Astrocyte (in vitro differentiated cells and primary cell): ENCODE data around the gene PCLO. TPM values are rescaled to one million over a fixed set of nuclear protein-coding genes. Genes with fewer than 3 reads are reported as not detected.

Source experiments
- DNase-seq: peaks from one replicate; pipeline ENCODE4 v3.0.0-alpha.2; 2010; ENCODE audit warnings: low read depth
- FAIRE-seq: peaks from 2 replicates; lab custom pipeline; 2011; peaks lifted over from hg19 to GRCh38; lab: Jason Lieb, UNC
- H2AFZ ChIP-seq: 2 replicates; pipeline ENCODE4 v1.6.0; 2012; ENCODE audit warnings: low read depth, low read length, inconsistent platforms
- H3K27ac ChIP-seq: 2 replicates; pipeline ENCODE4 v1.5.1; 2011; ENCODE audit warnings: low read depth, low read length, inconsistent platforms
- H3K27me3 ChIP-seq: 2 replicates; pipeline ENCODE4 v1.6.0; 2011; ENCODE audit warnings: low read length, inconsistent platforms; ENCODE audit not compliant: insufficient read depth
- H3K36me3 ChIP-seq: 2 replicates; pipeline ENCODE4 v1.5.1; 2011; ENCODE audit warnings: low read length, inconsistent platforms; ENCODE audit not compliant: insufficient read depth
- H3K4me1 ChIP-seq: 2 replicates; pipeline ENCODE4 v1.5.1; 2011; ENCODE audit warnings: low read length, inconsistent platforms; ENCODE audit not compliant: insufficient read depth
- H3K4me2 ChIP-seq: 2 replicates; pipeline ENCODE4 v1.6.0; 2012; ENCODE audit warnings: low read length, inconsistent platforms
- H3K4me3 ChIP-seq: 2 replicates; pipeline ENCODE4 v1.5.1; 2011; ENCODE audit warnings: low read depth, mild to moderate bottlenecking, low read length, inconsistent platforms; ENCODE audit not compliant: insufficient read depth
- H3K79me2 ChIP-seq: 2 replicates; pipeline ENCODE4 v1.6.0; 2012; ENCODE audit warnings: mild to moderate bottlenecking, low read length, inconsistent platforms; ENCODE audit not compliant: insufficient read depth
- H3K9ac ChIP-seq: 2 replicates; pipeline ENCODE4 v1.6.0; 2012; ENCODE audit warnings: mild to moderate bottlenecking, low read length, inconsistent platforms
- H3K9me3 ChIP-seq: 2 replicates; pipeline ENCODE4 v1.5.1; 2012; ENCODE audit warnings: low read depth, mild to moderate bottlenecking, low read length, inconsistent platforms; ENCODE audit not compliant: insufficient read depth
- H4K20me1 ChIP-seq: 2 replicates; pipeline ENCODE4 v1.6.0; 2012; ENCODE audit warnings: low read length, inconsistent platforms; ENCODE audit not compliant: insufficient read depth
- H3K27ac Mint-ChIP-seq: one replicate; pipeline ENCODE4 v1.8.0; 2021; ENCODE audit warnings: mild to moderate bottlenecking, mixed read lengths; ENCODE audit not compliant: unreplicated experiment
- H3K27me3 Mint-ChIP-seq: one replicate; pipeline ENCODE4 v1.8.0; 2021; ENCODE audit warnings: low read depth, mixed read lengths; ENCODE audit not compliant: unreplicated experiment
- H3K36me3 Mint-ChIP-seq: one replicate; pipeline ENCODE4 v1.8.0; 2021; ENCODE audit warnings: low read depth, mixed read lengths; ENCODE audit not compliant: unreplicated experiment
- H3K4me1 Mint-ChIP-seq: one replicate; pipeline ENCODE4 v1.8.0; 2021; ENCODE audit warnings: low read depth, mixed read lengths; ENCODE audit not compliant: unreplicated experiment
- H3K4me3 Mint-ChIP-seq: one replicate; pipeline ENCODE4 v1.8.0; 2021; ENCODE audit warnings: mild to moderate bottlenecking, moderate library complexity, mixed read lengths; ENCODE audit not compliant: unreplicated experiment
- H3K9me3 Mint-ChIP-seq: one replicate; pipeline ENCODE4 v1.8.0; 2021; ENCODE audit warnings: mild to moderate bottlenecking, mixed read lengths; ENCODE audit not compliant: unreplicated experiment
- EZH2 ChIP-seq: IDR thresholded peaks from 2 replicates; pipeline ENCODE4 v1.6.1; 2012; ENCODE audit warnings: mild to moderate bottlenecking, low read length, inconsistent platforms; ENCODE audit not compliant: insufficient read depth
- total RNA-seq: library from RNA; stranded (reverse); gene quantifications from 2 replicates; pipeline ENCODE4 v1.2.1, GENCODE V29; 2021
- TF ChIP-seq, protein P1 (sequence below): IDR thresholded peaks from 2 replicates; pipeline ENCODE4 v1.5.1; 2011; ENCODE audit warnings: low read depth, mild to moderate bottlenecking, inconsistent platforms, low read length, moderate library complexity; ENCODE audit not compliant: insufficient read depth

PCLO gene
- total RNA-seq, 1 donor from 2014 or later = 3.0 TPM

DNA sequence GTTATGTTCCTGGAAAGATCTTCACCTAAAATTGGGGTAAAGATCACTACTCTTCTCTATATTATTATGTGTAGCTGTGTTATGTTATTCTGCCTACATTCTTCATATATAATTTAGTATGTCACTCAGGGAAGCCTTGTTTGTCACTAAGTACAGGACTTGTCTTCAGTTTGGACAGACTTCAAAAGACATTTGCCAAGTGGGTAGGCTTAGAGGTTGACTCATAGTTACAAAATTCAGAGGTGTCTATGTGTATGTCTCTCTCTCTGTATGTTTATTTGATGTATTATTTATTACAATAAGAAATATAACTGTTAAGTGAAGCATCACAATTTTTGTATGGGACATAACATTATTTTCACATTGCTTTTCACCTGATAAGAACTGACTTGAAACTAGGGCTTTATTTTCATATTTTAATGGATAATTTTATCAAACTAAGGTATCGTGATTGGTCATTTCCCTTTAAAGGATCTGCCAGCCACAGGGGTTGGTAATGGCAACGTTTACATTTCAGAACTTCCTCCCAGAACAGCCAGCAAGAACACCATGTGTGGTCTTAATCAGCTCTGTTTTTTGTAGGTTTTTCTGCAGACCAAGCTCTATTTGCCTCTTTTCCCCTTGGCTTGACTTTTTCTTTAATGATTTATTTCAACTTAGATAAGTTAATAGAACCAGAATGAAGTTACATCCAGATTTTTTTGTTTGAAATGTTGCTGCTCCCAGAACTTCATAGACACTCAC is 457.0 kb downstream of the PCLO start:
- H3K27me3 ChIP-seq = no peaks in the 10 kb centered on the region
- no peak overlapping the region for H3K27ac ChIP-seq
- Mint-ChIP-seq H3K9me3 (no peaks in the 10 kb centered on the region), H3K27me3 (no peaks in the 10 kb centered on the region), H3K4me3 (no peak overlapping the region), H3K36me3 (no peaks in the 10 kb centered on the region), H3K27ac (no peak overlapping the region), H3K4me1 (peaks cover 4% of the 10 kb centered on the region)
- FAIRE-seq (no peak), DNase-seq (no peak)
- H4K20me1 ChIP-seq = no peaks in the 10 kb centered on the region
- no peak overlapping the region for H3K9ac ChIP-seq
- H3K36me3 ChIP-seq = no peaks in the 10 kb centered on the region
- no peak overlapping the region for H3K4me3 ChIP-seq
- H3K79me2 ChIP-seq = no peaks in the 10 kb centered on the region
- no peak for TF ChIP-seq EZH2
- no peaks in the 10 kb centered on the region for H3K4me1 ChIP-seq
- no peak overlapping the region for H3K4me2 ChIP-seq
- no peak overlapping the region for H2AFZ ChIP-seq
- no peaks in the 10 kb centered on the region for H3K9me3 ChIP-seq

DNA sequence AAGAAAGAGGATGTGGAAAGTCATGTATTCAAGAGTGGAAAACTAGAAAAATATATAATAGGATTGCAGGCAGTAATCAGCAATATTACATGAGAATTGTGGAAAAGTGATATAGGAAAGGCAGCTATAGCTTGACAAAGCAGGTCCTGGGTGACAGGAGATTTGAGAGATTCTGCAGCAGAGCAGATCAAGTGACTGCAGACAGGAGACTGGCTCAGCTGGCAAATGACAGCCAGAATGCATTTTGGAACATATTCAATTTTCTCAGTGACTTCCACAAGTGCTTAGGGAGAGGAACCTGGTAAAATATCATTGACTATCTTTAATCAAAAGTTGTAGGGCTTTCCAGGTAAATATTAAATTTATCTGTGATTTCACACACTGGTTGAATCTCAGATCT is 458.6 kb downstream of the PCLO start:
- peaks cover 4% of the 10 kb centered on the region for H3K9me3 Mint-ChIP-seq
- no peak overlapping the region for H3K4me3 ChIP-seq
- H3K9ac ChIP-seq = no peak overlapping the region
- H3K27ac ChIP-seq = no peak overlapping the region
- H3K36me3 Mint-ChIP-seq = no peaks in the 10 kb centered on the region
- H3K79me2 ChIP-seq = no peaks in the 10 kb centered on the region
- no peak for FAIRE-seq
- H3K4me1 ChIP-seq = peaks cover 4% of the 10 kb centered on the region
- no peaks in the 10 kb centered on the region for H3K27me3 ChIP-seq
- no peak for DNase-seq
- no peaks in the 10 kb centered on the region for H3K27me3 Mint-ChIP-seq
- H3K9me3 ChIP-seq = no peaks in the 10 kb centered on the region
- H3K4me2 ChIP-seq = no peak overlapping the region
- H3K27ac Mint-ChIP-seq = no peak overlapping the region
- H3K4me3 Mint-ChIP-seq = no peak overlapping the region
- H3K4me1 Mint-ChIP-seq = peaks cover 4% of the 10 kb centered on the region
- H4K20me1 ChIP-seq = no peaks in the 10 kb centered on the region
- H2AFZ ChIP-seq = no peak overlapping the region
- H3K36me3 ChIP-seq = no peaks in the 10 kb centered on the region
- TF ChIP-seq, protein P1, sequence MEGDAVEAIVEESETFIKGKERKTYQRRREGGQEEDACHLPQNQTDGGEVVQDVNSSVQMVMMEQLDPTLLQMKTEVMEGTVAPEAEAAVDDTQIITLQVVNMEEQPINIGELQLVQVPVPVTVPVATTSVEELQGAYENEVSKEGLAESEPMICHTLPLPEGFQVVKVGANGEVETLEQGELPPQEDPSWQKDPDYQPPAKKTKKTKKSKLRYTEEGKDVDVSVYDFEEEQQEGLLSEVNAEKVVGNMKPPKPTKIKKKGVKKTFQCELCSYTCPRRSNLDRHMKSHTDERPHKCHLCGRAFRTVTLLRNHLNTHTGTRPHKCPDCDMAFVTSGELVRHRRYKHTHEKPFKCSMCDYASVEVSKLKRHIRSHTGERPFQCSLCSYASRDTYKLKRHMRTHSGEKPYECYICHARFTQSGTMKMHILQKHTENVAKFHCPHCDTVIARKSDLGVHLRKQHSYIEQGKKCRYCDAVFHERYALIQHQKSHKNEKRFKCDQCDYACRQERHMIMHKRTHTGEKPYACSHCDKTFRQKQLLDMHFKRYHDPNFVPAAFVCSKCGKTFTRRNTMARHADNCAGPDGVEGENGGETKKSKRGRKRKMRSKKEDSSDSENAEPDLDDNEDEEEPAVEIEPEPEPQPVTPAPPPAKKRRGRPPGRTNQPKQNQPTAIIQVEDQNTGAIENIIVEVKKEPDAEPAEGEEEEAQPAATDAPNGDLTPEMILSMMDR = no peak
- TF ChIP-seq EZH2 = no peak
